Left hindlimb (tissue), 1 donor: ENCODE results near the gene OXSR1.

Experiments
- DNase-seq: peaks from one replicate; pipeline ENCODE4 v3.0.0-alpha.2; 2018

The OXSR1 gene

GRCh38 chr3:38169027-38169317 is 3.6 kb downstream of the OXSR1 start:
- no peak for DNase-seq

DNA sequence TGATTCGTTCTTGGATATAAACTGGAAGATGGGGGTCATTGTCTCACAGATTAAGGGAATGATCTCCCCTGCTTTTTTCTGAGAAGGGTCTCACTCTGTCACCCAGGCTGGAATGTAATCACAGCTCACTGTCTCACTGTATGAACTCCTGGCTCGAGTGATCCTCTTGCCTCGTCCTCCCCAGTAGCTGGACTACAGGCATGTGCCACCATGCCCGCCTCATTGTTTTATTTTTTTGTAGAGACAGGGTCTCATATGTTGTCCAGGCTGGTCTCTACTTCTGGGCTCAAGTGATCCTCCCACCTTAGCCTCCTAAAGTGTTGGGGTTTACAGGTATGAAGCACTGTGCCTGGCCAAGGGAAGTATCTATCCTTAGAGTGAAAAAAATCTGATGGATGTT is 5.4 kb downstream of the OXSR1 start:
- DNase-seq: no peak

GRCh38 chr3:38171622-38172021 is 6.3 kb downstream of the OXSR1 start:
- no peak for DNase-seq

GRCh38 chr3:38173834-38174418 is 8.6 kb downstream of the OXSR1 start:
- no peak for DNase-seq

GRCh38 chr3:38177181-38177580 is 11.8 kb downstream of the OXSR1 start:
- no peak for DNase-seq

DNA sequence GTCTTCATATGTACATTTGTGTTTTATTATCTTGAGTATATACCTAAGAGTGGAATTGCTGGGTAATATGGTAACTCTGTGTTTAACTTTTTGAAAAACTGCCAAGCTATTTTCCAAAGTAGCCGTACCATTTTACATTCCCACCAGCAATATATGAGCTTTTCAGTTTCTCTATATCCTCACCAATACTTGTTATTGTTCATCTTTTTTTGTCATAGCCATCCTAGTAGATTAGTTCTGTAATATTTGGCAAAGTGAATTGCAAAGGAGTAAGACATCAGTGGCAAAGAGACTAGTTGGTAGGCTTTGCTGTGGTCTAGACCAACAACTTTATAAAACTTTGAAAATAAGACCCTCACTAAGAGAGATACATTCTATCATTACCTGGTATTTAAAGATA is 21.4 kb downstream of the OXSR1 start:
- DNase-seq: no peak

DNA sequence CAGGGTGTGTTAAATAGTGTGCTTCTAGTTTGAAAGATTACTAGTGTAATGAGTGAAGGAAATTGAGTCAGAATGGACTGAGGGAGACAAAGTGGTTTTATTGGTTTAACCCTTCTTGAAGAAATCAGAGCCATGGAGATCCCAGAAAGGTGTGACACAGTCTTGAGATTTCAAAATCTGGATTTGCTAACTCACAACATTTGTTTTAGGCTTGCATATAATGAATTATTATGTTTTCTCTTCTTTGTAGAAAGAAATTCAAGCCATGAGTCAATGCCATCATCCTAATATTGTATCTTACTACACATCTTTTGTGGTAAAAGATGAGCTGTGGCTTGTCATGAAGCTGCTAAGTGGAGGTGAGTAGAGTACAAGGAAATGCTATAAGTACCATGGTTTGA is 25.1 kb downstream of the OXSR1 start:
- DNase-seq: no peak

DNA sequence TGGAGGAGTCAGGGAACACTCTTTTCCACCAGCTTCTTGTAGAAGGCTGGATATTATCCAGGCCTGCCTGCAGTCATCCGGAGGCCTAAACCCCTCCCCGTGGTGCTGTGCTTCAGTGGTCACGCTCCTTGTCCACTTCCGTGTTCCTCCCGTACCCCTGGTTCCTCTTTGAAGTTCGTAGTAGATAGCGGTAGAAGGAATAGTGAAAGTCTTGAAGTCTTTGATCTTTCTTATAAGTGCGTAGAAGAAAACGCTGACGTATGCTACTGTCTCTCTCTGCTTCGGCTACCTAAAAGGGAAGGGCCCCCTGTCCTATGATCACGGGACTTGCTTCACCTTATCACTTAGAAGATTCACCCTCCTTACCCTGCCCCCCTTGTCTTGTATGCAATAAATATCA is 37.6 kb downstream of the OXSR1 start:
- DNase-seq: peak; percentile 35

DNA sequence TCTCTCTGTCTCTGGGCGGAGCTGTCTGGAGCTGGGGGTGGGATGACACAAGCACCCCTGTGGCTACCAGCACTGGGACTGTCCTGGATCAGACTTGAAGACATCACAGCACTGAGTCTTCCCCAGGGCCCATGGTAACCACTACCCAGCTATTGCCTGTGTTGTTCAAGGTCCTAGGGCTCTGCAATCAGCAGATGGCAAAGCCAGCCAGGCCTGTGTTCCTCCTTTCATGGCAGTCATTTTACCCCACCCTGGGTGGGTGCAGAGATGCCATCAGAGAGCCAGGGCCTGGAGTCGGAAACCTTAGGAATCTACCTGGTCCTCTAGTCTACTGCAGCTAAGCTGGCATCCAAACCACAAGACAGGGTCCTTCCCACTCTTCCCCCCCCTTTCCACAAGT is 38.4 kb downstream of the OXSR1 start:
- no peak for DNase-seq

- DNase-seq: no peak
Observed at GRCh38 chr3:38204599-38205471, 39.5 kb downstream of the OXSR1 start.

GRCh38 chr3:38205472-38205805 is 40.1 kb downstream of the OXSR1 start:
- no peak for DNase-seq

DNA sequence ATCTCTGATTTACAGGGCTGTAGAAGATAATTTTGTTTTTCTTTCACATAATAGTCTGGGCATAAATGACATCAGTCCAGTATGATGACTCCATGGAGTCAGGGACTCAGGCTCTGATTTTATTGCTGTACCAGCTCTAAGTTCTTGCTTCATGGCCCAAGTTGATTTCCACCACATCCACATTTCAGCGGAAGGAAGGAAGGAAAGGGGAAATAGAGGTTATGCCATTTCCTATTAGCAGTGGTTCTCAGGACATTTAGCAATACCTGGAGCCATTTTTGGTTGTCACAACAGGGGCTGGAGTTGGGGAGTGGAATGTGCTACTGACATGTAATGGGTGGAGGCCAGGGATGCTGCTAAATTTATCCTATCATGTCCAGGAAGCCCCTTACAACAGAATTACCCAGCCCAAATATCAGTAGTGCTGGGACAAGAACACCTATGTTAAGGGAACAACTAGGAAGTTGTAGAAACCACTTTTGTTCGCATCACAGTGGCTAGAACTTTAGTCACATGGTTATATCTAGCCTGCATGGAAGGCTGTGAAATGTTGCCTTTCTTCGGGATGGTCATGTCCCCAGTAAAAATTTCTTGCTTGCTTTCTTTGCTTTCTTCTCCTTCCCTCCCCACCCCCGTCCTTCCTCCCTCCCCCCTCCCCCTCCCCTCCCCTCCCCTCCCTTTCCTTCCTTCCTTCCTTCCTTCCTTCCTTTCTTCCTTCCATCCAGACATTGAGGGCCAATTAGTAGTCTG is 42.1 kb downstream of the OXSR1 start:
- no peak for DNase-seq

DNA sequence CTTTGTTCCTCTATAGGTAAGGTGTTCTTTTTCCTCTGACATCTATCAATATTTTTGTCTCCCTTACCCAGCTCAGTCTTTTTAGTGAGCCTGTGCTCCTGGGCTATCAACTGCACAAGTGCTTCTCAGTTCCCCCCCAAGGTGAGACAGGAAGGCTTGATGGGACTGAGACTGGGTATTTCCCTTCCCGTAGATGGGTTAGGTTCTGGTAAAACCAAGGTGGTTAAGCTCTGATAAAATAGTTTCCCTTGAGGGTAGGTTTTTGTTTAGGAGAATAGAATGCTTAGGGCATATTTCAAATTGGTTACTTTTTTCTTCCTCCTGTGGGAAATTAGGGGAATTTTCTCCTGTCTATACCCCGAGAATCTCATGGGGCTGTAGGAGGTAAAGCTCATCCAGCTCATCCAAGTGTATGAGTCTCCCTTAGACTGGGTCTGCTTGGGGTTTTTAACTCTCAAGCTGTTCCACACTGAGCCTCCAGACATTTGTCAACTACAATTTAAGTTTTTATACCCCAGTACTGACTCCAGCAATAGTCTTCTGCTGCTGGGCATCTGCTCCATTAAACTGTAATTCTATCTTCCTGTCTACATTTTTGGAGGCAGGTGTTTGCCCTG is 44.9 kb downstream of the OXSR1 start:
- no peak for DNase-seq

DNA sequence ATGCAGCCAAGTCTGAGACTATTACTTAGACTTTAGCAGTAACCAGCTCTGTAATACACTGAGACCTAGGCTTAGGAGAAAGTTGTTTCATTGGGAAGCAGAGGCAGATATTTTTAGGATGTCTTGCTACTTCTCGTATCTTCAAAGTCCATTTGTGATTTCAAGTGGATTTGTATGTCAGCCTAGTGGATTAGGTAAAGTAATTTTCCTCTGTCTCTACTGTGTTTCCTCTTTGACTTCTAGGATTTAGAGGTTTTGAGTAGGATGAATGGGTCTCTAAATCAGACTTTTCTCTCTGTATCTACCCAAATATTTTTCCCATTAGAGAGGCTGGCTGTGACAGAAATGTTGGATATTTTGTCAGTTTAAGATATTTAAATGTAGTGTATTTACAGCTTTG is 46.8 kb downstream of the OXSR1 start:
- no peak for DNase-seq

DNA sequence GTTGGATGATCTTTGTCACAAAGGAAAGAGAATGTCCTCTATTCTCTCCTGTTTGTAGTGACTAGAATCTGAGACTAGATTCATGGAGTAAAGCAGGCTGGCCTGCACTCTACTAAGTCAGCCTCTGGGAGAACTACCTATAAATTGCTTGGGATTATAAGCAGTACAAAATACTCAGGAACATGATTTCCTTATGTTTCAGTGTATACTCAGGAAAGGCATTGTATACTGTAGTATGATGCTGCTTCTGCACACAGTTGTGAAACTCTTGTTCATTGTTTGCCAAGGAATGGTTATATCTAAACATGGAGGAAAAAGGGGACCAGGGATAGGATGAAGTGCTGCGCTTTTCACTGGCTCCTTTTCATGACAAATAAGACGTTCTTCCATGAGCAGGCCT is 49.2 kb downstream of the OXSR1 start:
- DNase-seq: no peak

GRCh38 chr3:38219609-38220197 is 54.4 kb downstream of the OXSR1 start:
- DNase-seq: no peak

DNA sequence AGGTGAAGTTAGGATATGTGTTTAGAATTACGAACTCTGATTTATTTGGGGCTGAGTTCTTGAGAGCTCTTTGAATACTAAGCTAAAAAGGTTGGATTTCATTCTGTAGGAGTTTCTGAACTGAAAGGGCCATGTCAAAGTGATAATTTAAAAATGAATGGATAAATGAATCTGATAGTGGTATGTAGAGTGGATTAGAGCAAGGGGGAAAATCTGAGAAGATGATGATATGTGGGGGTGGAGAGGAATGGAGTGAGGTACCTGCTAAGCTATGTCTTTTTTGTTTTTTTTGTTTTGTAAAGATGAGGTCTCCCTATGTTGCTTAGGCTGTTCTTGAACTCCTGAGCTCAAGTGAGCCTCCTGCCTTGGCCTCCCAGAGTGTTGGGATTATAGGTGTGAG is 55.7 kb downstream of the OXSR1 start:
- DNase-seq: no peak

GRCh38 chr3:38222032-38222634 is 56.8 kb downstream of the OXSR1 start:
- no peak for DNase-seq

DNA sequence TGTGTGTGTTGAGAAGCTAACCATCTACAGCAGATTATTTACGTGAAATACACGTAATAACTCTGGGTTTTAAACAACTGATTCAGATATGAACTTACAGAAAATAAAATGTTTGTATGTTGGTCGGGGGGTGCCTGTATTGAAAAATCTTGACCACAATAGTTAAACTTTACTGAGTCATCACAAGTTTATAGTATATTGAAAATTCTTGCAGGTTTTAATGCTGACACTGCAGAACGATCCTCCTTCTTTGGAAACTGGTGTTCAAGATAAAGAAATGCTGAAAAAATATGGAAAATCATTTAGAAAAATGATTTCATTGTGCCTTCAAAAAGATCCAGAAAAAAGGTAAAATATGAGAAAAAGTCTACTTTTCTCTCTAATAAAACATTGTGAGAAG is 59.0 kb downstream of the OXSR1 start:
- DNase-seq: no peak

DNA sequence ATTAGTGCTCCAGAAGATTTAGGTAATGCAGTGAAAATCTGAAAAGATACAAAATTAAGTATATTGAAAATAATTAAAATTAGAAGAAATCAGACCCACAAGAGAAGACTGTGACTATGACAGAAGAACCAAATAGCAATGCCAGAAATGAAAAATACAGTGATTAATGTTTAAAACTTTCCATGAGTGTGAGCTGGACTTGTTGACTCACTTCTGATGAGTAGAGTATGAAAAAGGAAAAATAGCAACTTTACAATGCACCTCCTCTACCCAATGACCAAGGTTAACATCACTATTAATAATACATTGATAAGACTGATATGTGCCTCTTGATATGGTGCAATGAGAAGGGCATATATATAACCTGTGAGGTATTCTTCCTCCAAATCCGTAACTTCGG is 60.9 kb downstream of the OXSR1 start:
- no peak for DNase-seq

DNA sequence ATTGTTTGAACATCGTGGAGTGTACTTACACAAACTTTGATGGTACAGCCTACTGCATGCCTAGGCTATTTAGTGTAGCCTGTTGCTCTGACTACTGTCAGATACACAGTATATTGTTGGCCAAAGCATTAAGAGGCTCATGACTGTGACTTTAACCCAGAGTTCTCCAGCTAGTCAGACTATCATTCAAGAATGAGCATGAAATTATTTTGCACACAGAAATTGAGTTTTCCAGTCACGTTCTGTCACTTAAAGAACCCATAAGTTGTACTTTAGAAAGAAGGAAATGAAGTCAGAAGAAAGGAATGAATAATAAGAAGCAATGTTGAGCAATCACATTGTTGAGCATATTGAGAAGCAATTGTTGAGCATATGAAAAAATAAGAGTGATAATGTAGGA is 62.7 kb downstream of the OXSR1 start:
- no peak for DNase-seq

DNA sequence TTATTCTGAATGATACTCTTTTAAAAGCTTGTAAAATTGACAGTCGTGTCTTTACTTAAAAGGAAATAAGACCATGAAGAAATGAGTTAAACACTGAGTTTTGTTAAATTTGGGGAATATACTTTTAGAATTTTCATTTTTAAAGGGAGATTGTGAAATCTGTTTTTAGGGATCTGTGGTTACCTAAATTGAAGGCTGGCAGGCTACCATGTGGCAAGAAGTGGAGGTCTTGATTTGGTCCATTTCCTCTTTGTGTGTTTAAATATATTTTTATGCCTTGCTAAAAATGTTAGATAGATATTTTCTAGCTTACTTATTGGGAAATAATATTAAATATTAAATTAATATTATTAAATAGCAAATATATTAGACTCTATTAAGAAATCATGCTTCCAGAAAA is 63.7 kb downstream of the OXSR1 start:
- no peak for DNase-seq

DNA sequence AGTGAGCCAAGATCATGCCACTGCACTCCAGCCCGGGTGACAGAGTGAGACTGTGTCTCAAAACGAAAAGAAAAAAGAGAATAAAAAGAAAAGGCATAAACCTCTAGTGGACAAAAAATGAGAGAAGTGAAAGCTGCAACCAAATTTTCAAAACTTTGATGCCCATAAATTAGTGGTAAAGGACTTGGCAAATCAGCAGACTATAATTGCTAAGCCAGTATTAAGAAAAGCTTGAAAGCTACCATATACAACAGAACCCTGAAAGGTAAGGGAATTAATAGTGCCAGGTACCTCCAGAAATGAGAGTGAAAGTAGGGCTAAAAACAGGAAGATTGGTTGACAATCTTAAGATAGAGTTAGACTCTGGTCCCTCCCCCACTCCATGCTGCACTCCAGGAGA is 67.4 kb downstream of the OXSR1 start:
- DNase-seq: no peak
